HG03460 (cell line): ENCODE measurements around the gene SLC8A2.

Source experiments
- ATAC-seq: cut with Tn5 transposase; IDR thresholded peaks from one replicate; pipeline ENCODE4 v1.9.1; 2021; ENCODE audit not compliant: unreplicated experiment

The SLC8A2 gene, protein sequence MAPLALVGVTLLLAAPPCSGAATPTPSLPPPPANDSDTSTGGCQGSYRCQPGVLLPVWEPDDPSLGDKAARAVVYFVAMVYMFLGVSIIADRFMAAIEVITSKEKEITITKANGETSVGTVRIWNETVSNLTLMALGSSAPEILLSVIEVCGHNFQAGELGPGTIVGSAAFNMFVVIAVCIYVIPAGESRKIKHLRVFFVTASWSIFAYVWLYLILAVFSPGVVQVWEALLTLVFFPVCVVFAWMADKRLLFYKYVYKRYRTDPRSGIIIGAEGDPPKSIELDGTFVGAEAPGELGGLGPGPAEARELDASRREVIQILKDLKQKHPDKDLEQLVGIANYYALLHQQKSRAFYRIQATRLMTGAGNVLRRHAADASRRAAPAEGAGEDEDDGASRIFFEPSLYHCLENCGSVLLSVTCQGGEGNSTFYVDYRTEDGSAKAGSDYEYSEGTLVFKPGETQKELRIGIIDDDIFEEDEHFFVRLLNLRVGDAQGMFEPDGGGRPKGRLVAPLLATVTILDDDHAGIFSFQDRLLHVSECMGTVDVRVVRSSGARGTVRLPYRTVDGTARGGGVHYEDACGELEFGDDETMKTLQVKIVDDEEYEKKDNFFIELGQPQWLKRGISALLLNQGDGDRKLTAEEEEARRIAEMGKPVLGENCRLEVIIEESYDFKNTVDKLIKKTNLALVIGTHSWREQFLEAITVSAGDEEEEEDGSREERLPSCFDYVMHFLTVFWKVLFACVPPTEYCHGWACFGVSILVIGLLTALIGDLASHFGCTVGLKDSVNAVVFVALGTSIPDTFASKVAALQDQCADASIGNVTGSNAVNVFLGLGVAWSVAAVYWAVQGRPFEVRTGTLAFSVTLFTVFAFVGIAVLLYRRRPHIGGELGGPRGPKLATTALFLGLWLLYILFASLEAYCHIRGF

DNA sequence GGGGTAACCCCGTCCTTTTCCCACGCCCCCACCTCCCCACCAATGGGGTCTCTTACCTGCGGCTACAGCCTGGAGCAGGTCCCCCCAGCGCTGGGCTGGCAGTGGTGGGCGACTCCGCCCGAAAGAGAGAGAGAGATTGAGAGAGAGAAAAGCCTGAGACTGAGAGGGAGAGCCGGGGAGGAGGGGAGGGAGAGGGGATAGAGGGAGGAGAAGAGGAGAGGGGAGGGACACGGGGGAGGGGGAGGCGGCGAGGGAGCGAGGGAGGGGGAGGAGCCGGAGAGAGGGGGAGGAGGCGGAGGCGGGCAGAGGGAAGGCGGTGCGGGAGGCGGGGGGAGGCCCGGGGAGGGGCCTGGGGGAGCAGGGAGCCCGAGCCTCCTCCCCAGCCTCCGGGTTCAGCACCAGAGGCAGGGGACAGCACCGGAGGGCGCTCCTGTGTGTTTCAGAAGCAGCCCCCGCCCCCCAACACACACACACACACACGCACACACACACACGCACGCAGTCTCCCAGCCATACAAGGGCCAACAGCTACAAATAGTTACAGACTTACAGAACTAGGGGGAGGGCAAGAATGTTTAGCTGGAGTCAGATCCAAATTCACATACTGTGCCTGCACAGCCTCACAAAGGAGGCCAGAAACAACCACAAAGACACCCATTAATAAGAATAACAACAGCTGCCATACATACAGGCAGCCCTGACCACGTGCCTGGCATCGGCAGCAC, at the start of gene SLC8A2:
Gene SLC8A2, minus strand, starts transcription at position 161 of the 725 bp plus-strand sequence. CDS start 5,490 bp downstream, outside the sequence.
- no peak for ATAC-seq

DNA sequence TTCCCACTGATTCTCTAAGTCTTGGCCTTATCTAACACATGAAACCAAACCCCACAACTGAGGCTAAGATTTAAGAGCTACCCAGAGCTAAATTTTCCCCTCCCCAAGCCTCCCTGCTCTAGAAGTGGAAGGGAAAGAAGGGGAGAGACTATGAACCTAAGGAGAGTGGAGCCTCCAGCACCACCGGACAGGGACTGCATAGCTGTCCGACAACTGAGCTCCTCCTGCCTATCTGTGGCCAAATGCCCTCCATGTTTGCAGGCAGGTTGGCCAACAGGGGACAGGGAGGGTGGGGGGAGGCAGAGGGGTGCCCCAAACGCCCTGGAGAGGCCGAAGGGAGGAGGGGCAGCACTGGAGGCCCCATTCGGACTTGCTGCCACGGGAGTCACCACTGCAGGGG, 49.1 kb upstream of the SLC8A2 start:
- no peak for ATAC-seq

DNA sequence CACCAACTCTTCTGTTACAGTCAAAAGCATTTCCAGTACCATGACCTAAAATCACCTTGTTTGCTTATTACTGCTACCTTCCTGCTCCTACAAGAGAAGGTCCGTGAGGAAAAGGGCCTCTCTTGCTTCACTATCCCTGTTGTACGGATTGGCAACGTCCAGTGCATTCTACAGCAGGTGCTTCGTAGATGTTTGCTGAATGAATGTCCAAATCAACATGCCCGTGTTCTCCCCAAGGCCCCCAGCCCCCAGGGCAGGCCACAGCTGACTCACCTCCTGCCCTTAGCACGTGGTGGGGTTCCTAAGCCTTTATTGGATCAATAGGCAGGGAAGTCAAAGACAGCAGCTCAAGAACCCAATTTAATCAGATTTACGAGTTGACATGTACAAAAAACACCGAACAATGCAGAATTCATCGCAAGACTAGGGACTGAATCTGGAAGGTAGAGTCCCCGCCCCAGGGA, 48.7 kb upstream of the SLC8A2 start:
- ATAC-seq = no peak

DNA sequence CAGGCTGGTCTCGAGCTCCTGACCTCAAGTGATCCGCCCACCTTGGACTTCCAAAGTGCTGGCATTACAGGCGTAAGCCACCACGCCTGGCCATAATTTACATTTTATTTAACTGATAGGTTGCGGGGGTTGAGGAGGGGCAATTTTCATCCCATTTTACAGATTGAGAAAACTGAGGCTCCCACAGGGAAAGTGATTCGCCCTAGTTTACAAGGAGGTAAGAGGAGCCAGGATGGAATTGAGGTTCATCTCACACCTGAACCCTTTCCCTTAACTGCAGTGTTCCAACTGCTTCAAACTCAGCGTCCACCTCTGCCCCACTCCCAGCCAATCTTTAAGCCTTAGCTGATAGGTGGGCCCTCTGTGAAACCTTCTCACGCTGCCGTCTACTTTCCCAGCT, 47.2 kb upstream of the SLC8A2 start:
- ATAC-seq = no peak

DNA sequence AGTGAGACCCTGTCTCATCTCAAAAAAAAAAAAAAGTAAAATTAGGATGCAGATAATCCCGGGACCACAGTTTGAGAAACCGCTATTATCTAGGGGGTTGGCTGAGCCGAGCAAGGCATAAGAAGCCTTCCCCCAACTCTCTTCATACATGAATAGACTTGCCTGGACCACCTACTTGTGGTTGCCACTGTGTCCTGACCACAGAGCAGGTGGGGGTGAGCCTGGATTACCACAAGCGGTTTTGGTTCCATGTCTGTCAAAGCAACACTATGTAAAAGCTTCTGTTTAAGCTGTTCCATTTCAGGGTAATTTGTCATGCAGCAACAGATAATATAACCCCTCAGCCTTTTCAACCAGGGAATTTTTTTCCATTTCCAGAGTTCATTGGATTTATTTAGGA, 46.4 kb upstream of the SLC8A2 start:
- no peak for ATAC-seq

DNA sequence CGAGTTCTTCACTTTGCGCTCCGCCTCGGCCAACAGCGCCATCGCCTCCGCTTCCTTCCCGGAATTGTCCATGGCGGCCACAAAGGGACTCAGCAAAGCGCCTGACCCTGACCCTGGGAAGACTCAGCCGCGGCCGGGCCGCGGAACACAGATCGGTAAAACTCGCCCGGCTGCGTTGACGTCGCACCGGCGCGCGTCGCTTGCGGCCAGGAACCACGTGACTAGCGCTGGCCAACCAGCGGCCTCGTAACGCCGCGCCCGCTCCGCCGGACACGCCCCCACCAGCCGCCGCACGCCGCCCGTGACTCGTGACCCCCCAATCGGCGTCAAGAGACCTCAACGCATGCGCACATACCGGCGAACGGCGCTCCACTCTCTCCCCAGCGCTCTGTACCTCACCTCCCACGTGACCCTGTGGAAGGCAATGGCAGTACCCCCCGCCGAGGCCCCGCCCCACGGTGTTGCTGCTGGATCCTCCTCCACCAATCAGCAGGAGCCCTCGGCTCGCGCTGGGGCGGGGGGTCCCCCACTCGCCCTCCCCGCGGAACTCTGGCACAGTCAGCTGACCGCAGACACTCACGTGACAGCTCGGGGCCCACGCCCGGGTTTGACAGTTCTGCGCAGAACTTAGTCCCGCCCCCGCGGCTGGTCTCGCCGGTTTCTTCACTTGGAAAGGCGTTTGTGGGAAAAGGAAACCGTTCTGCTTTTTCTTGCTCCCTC, 43.3 kb upstream of the SLC8A2 start, which contains the start of gene NAPA:
Gene NAPA, minus strand, starts transcription at position 195 of the 720 bp plus-strand sequence. Its CDS starts 123 bp downstream, at position 72.
- peak; percentile 84 for ATAC-seq

DNA sequence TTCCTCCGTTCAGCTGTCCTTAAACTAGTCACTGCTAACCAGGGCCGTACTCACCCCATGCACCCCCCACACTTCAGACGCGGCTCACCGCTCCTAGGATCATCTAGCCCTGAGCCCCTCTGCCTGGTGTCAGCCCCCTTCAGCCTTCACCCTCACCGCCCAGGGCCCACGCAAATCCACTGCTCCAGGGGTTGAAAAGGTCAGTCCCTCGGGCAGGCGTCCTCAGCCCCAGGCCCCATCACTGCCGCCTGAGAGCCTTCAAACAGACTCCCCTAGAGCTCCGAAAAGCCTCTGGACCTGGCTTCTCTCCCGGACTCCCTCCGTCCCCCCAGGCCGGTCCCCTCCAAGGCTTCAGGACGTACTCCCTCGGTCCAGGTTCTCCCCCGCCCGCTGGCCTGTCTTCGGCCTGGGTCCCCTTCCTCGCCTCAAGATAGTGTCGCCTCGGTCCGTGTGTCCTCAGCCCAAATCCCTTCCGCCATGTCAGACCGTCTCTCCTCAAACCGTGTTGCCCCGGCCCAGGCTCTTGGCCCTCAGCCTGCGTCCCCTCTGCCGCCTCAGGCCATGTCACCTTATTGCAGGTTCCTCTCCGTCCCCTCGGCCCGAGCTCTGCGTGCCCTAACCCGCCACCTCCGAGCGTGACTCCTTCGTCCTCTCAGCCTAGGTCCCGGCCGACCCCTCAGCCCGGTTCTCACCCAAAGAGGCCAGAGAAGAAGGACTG, 42.6 kb upstream of the SLC8A2 start:
- ATAC-seq = peak; percentile 2

DNA sequence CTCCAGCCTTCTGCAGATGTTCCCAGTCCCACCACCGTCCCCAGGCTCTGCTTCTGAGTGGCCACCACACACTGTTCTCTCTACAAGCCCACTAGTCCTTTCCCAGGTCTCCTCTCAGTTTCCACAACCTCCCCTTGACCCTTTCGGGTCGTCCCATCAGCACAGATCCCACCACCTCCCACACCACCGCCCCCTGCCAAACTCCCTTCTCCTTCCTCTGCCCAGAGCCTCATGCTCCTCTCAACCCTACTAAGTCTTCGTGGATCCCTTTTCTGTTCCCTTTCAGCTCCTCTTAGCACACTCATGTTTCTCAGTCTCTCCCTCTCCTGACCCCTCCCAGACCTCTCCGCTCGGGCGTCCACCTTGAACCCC, 41.2 kb upstream of the SLC8A2 start:
- no peak for ATAC-seq

DNA sequence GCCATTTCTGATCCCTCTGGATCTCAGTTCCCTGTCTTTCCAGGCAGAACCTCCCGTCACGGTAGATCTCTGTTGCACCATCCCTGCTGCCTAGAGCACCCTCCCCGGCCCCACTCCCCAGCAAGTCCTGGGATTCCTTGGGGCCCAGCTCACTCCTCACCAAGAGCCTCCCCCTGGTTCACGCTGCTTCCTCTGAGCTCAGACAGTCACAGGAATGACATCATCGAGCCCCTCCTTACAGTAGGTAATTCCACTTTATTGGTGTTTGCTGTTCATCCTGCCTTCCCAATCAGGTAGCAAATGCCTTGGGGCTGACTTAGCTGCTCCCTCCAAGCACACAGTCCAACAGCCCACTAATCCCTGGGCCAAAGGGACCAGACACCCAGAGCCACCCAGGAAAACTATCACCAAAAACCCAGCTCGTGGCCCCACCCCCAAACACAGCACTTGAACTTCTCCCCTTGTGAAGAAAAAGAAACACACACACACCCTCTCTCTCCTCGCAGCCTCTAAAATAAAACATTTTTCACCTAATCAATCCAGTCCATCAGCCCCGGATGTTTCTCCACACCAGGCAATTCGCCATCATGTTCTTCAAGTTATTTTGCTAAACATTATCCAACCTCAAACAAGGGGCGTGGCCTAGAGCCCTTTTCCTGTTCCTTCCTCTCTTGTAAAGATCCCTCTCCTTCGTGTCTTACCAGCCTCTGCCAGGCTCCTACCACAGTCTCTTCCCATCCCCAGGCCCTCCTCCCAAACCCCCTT, 40.7 kb upstream of the SLC8A2 start:
- ATAC-seq = no peak

DNA sequence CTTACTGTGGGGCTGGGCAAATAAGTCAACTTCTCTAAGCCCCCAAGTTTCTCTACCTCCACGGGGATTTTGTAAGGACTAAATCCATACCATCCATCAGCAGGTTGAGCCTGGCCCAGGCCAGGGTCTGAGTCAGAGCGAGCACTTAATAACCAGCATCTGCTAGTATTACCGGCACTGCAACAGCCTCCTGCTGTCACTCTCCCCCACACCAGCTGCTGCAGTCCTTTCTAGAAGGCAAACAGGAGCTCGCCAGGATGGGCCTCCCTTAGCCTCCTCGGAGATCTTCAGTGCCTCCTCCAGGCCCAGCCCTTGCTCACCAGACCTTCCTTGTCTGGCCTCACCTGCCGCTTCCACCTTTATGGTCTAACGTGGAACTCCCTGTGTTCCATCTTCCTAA, 40.0 kb upstream of the SLC8A2 start:
- no peak for ATAC-seq

DNA sequence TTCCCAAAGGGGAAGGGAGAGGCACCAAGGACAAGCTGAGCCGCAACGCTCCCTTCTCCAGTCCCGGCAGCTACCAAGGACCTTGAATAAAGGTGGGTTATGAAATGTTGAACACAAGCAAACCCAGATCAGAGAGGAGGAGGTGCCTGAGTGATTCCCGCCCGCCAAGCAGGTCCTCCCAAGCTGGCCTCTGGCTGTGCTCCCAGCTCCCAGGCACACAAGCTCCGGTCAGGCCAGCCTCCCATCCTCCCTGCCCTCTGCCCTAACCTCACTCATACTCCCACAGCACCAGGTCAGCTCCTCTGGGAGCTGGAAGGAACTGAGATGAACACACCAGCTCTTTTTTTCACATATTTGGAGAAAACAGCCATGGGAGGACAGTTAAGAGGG, 39.4 kb upstream of the SLC8A2 start:
- no peak for ATAC-seq

DNA sequence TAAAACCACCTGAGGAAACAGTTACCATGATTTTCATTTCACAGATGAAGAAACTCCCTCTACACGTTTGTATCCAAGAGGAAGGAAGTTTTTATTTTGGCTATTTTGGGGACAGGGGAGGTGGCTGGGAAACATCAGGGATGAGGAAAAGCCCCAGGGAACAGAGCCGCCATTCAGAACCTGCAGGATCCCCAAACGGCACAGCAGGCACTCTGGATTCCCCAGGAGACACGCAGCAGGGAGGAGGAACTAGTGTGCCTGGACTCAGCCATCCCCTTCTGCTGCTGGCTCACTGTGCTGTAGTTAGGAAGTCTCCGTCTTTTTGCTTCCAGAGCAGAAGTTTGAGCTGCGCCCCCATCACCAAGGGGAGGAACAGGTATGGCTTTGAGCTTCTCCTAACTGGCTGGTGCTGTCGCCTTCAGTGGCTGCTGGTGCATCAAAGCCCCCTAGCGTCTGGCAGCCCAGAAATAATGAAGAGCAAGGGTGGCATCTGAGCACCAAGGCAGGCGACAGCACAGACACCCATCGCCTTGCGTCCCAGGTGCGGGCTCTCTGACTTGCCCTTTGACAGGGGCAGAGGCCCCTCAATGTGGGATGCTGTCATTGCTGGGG, 38.9 kb upstream of the SLC8A2 start:
- no peak for ATAC-seq

DNA sequence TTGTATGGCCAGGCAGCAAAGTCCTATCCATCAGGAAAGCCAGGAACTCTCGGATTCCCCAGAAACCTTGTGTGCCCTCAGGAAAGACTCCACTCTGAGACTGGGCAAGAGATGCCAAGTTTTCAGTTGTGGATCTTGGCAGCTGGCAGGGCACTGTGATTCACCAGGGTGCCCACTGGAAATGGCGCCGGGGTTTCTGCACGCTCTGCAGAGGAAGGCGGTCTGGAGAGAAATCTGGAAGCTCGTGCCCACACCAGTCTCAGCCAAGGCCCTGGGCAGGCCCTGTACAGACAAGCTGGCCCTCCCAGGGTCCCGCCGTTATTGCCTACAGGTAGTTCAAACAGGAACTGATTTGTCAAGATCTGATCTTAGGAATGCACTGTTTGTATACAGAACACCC, 38.3 kb upstream of the SLC8A2 start:
- ATAC-seq = no peak

DNA sequence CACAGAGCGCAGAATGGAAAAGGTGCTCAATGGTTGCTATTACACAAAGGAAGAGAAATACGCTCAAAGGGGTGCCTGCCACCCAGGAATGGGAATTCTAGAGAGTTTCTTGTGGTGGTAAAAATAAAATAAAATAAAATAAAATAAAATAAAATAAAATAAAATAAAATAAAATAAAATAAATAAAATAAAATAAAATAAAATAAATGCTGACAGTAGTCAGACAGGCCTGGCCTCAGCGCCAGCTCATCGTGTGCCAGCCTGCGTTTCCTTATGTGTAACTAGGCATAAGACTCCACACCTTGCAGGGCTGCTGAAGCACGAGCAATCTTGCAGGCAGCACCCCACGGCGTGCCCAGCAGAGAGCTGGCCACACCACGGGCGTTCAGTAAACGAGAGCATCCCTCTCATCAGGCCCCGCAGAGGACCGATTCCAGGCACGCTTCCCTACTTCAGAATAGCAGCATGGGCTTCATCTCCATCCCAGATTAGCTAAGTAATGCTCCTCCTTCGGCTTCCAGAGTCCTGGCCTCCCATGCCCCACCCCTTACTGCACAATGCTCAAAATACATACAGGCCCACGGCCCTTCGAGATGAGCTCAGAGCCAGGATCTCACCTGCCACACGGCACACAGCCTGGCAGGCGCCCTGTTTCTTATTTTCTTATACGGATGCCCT, 37.6 kb upstream of the SLC8A2 start:
- no peak for ATAC-seq

DNA sequence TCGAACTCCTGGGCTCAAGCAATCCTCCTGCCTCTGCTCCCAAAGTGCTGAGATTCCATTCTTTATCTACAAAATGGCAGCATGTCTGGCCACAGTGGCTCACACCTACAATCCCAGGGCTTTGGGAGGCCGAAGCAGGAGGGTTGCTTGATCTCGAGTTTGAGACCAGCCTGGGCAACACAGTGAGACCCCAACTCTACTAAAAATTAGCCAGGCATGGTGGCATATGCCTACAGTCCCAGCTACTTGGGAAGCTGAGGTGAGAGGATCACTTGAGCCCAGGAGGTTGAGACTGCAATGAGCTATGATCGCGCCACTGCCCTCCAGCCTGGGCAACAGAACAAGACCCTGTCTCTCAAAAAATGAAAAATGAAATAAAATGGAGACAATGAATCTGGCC, 37.0 kb upstream of the SLC8A2 start:
- no peak for ATAC-seq

DNA sequence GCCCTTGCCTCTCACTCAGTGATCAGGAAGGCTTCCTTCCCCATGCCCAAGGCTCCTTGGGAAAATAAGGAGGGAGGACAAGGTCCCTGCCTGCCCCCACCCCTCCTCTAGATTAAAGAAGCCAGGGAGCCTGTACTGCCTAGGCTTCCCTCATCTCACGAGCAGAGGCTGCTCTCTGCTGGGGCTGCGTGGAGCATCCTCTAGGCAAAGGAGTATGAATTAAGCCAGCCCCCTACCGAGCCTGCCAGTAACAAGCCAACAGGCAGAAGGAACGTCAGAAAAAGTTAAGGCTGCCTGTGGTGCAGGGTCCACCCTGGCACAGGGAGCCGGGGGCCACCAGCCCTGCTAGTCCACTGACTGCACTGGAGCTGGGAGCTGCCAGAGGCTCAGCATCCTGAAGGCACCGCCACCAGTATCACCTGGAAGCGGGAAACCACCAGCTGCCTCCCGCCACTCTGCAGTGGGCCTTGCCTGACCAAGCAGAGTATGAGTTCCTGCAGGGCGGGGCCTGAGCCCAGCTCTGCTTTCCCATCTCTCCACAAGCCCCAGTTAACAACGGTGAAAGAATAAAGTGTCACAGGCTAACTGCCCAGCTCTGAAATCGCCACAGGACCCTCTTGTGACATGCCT, 36.3 kb upstream of the SLC8A2 start:
- ATAC-seq = no peak

DNA sequence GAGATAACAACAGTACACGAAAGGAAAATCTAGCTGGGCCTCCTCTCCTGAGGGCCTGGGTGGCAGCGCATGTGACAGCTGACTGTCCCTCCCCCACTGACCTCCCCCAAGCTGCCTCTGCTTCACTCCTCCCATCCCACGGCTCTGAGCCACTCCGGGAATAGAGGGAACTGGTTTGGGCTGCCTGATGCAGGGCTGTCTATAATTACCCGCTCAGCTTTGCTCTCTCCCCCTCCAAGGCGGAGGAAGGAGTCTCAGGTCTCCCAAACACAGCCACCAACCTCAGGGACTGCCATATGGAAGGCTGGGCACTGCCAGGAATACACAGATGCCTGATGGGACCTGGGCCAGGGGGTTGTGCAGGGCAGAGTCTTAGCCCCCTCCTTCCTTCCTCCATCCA, 35.3 kb upstream of the SLC8A2 start:
- no peak for ATAC-seq

DNA sequence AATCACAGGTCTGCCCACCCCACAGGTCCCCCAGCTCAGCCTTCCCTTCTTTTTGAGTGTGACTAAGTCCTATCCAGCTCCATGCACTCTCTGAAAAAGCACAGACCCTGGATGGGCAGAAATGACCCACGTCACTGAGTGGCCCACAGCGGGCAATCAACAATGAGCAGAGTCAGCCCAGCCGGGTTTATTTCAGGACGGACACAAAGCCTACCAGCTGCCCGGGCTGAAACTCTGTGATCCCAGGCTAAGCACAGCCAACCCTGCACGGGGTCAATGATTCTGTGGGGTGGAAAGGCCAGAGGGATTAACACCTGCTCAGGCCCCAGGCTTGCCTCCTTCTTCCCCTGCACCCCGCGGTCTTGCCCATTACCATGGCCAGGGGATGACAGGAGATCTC, 34.8 kb upstream of the SLC8A2 start:
- ATAC-seq = no peak
